IMR-90 (cell line): ENCODE results near the gene NDUFS5. TPM values are rescaled to one million over a fixed set of nuclear protein-coding genes. Genes with fewer than 3 reads are reported as not detected.
A peak's percentile ranks its signal among the peaks of the same experiment; 100 is the strongest.

ENCODE experiments used
- ATAC-seq: fragments of 200-7000 bp; cut with Tn5 transposase; 2 replicates; pipeline ENCODE4 v1.9.1; 2020; ENCODE audit warnings: low read depth, mild to moderate bottlenecking, moderate library complexity
- BruUV-seq: library from RNA; stranded (reverse); fragments of 400-500 nt; replicated peaks from 2 replicates; lab custom pipeline; 2021; lab: Mats Ljungman, UMichigan
- CTCF ChIA-PET: fragments of 300-600 bp; formaldehyde crosslinking; extraction: SDS; loops from one replicate; lab custom pipeline; 2021; ENCODE audit warnings: antibody characterized with exemption; lab: Yijun Ruan, JAX
- POLR2A ChIA-PET: fragments of 300-600 bp; sonication (Branson Sonifier 250); formaldehyde crosslinking; loops from one replicate; lab custom pipeline; 2022; ENCODE audit warnings: antibody characterized with exemption; ENCODE audit not compliant: unreplicated experiment; lab: Charles Lee
- DNase-seq: peaks from one replicate; pipeline ENCODE4 v3.0.0; 2013
- H2AFZ ChIP-seq: replicated peaks from 2 replicates; pipeline ENCODE3; 2013; ENCODE audit warnings: low read length, mild to moderate bottlenecking; ENCODE audit not compliant: poor library complexity
- H2AK5ac ChIP-seq: 2 replicates; pipeline ENCODE4 v1.6.1; 2013; ENCODE audit warnings: low read depth, low read length, inconsistent platforms
- H2AK9ac ChIP-seq: replicated peaks from 2 replicates; pipeline ENCODE3; 2013; ENCODE audit warnings: mild to moderate bottlenecking, low read depth, low read length, moderate library complexity; ENCODE audit not compliant: poor library complexity
- H2BK120ac ChIP-seq: 2 replicates; pipeline ENCODE4 v1.6.1; 2013; ENCODE audit warnings: low read depth, low read length, inconsistent platforms
- H2BK15ac ChIP-seq: 3 replicates; pipeline ENCODE4 v1.6.1; 2013; ENCODE audit warnings: low read depth, low read length, inconsistent platforms
- H2BK20ac ChIP-seq: 2 replicates; pipeline ENCODE4 v1.6.1; 2013; ENCODE audit warnings: low read depth, mild to moderate bottlenecking, inconsistent platforms, low read length, moderate library complexity
- H2BK5ac ChIP-seq: 2 replicates; pipeline ENCODE4 v1.6.1; 2013; ENCODE audit warnings: mild to moderate bottlenecking, low read depth, low read length, inconsistent platforms; ENCODE audit not compliant: poor library complexity, severe bottlenecking
- H3K14ac ChIP-seq: replicated peaks from 2 replicates; pipeline ENCODE4 v1.6.1; 2013; ENCODE audit warnings: low read depth, low read length, inconsistent platforms
- H3K18ac ChIP-seq: 2 replicates; pipeline ENCODE4 v1.6.1; 2013; ENCODE audit warnings: low read depth, low read length, control low read depth
- H3K23ac ChIP-seq: 2 replicates; pipeline ENCODE4 v1.6.1; 2013; ENCODE audit warnings: low read depth, low read length, inconsistent platforms
- H3K27ac ChIP-seq: 2 replicates; pipeline ENCODE4 v1.5.1; 2013; ENCODE audit warnings: mild to moderate bottlenecking, control low read depth, low read length; ENCODE audit not compliant: insufficient read depth
- H3K27me3 ChIP-seq: 2 replicates; pipeline ENCODE4 v1.6.1; 2013; ENCODE audit warnings: low read length; ENCODE audit not compliant: control insufficient read depth, insufficient read depth
- H3K36me3 ChIP-seq: 2 replicates; pipeline ENCODE4 v1.6.1; 2013; ENCODE audit warnings: low read length, mixed read lengths; ENCODE audit not compliant: control insufficient read depth, insufficient read depth
- H3K4ac ChIP-seq: 2 replicates; pipeline ENCODE4 v1.6.1; 2013; ENCODE audit warnings: low read depth, low read length, inconsistent platforms
- H3K4me1 ChIP-seq: 2 replicates; pipeline ENCODE4 v1.6.1; 2013; ENCODE audit warnings: low read length, mixed read lengths; ENCODE audit not compliant: control insufficient read depth, insufficient read depth
- H3K4me2 ChIP-seq: 2 replicates; pipeline ENCODE4 v1.6.1; 2013; ENCODE audit warnings: low read depth, mild to moderate bottlenecking, control low read depth, low read length, moderate library complexity
- H3K4me3 ChIP-seq: 2 replicates; pipeline ENCODE4 v1.5.1; 2013; ENCODE audit warnings: low read depth, mild to moderate bottlenecking, control low read depth, low read length, moderate library complexity; ENCODE audit not compliant: insufficient read depth
- H3K56ac ChIP-seq: 2 replicates; pipeline ENCODE4 v1.6.1; 2013; ENCODE audit warnings: low read length, inconsistent platforms; ENCODE audit not compliant: insufficient read depth; ENCODE audit errors: extremely low read depth
- H3K79me1 ChIP-seq, 2 experiments: 2 replicates each; pipeline ENCODE4 v1.6.1; 2013; ENCODE audit warnings: low read length in 2 of 2, inconsistent platforms in 1 of 2, low read depth in 1 of 2
- H3K9ac ChIP-seq: 2 replicates; pipeline ENCODE4 v1.6.1; 2013; ENCODE audit warnings: low read depth, low read length, control low read depth
- H3K9me1 ChIP-seq: 2 replicates; pipeline ENCODE4 v1.6.1; 2013; ENCODE audit warnings: low read length, inconsistent platforms; ENCODE audit not compliant: insufficient read depth
- H3K9me3 ChIP-seq: 2 replicates; pipeline ENCODE4 v1.6.1; 2013; ENCODE audit warnings: low read length; ENCODE audit not compliant: control insufficient read depth, insufficient read depth
- H4K20me1 ChIP-seq: 2 replicates; pipeline ENCODE4 v1.6.1; 2013; ENCODE audit warnings: low read length, inconsistent platforms; ENCODE audit not compliant: insufficient read depth
- H4K5ac ChIP-seq: 2 replicates; pipeline ENCODE4 v1.6.1; 2013; ENCODE audit warnings: mild to moderate bottlenecking, low read depth, low read length, control low read depth
- H4K8ac ChIP-seq, 2 experiments: 2 replicates each; pipeline ENCODE4 v1.6.1; 2013; ENCODE audit warnings: low read depth in 2 of 2, low read length in 2 of 2, control low read depth in 1 of 2, inconsistent platforms in 1 of 2
- H4K91ac ChIP-seq: 2 replicates; pipeline ENCODE4 v1.6.1; 2013; ENCODE audit warnings: low read depth, low read length, inconsistent platforms; ENCODE audit not compliant: insufficient read depth
- BHLHE40 ChIP-seq: fragments of 150-350 bp; IDR thresholded peaks from 2 replicates; pipeline ENCODE4 v1.6.1; 2016; ENCODE audit warnings: mild to moderate bottlenecking, low read depth, low read length
- CEBPB ChIP-seq: IDR thresholded peaks from 2 replicates; pipeline ENCODE4 v1.6.1; 2012; ENCODE audit warnings: low read depth, low read length, improper control_type of control experiment
- MAZ ChIP-seq: IDR thresholded peaks from 2 replicates; pipeline ENCODE4 v1.6.1; 2012; ENCODE audit warnings: low read depth, mild to moderate bottlenecking, low read length, improper control_type of control experiment, moderate library complexity, borderline replicate concordance
- RCOR1 ChIP-seq: IDR thresholded peaks from 2 replicates; pipeline ENCODE4 v1.6.1; 2012; ENCODE audit warnings: mild to moderate bottlenecking, low read length, improper control_type of control experiment; ENCODE audit not compliant: insufficient replicate concordance
- WGBS, 2 experiments: methylation state at CpG; one replicate each; pipeline versions ENCODE4 v1.1.5 to v1.1.7; 2013; ENCODE audit warnings: missing lambda C conversion rate in 2 of 2; ENCODE audit not compliant: insufficient read length in 1 of 2; ENCODE audit errors: extremely low coverage in 2 of 2; 5-methylcytosine and 5-hydroxymethylcytosine counted together
- dilution Hi-C: fragments of 300-500 bp; cut with HindIII; formaldehyde crosslinking; loops from one replicate; pipeline ENCODE4 v1.14.3; 2018; ENCODE audit warnings: low sequenced_read_pairs; ENCODE audit not compliant: unreplicated experiment
- in situ Hi-C: fragments of 300-500 bp; cut with MboI; formaldehyde crosslinking; loops from 3 replicates; pipeline ENCODE4 v1.14.3; 2019; ENCODE audit warnings: low sequenced_read_pairs, inconsistent platforms, mixed read lengths
- intact Hi-C: fragments of 100-400 bp; cut with micrococcal nuclease; formaldehyde crosslinking; loops from 2 replicates; pipeline ENCODE4 v1.10.0; 2022
- polyA plus RNA-seq, 3 experiments: library from polyadenylated mRNA; depleted of rRNA; stranded (reverse); fragments of >200 nt; gene quantifications; 2 replicates each; pipeline ENCODE4 v1.2.3, GENCODE V29; 2012; ENCODE audit warnings: low replicate concordance in 1 of 3
- total RNA-seq: library from RNA; depleted of rRNA; stranded (reverse); fragments of >200 nt; gene quantifications from 2 replicates; pipeline ENCODE4 v1.2.3, GENCODE V29; 2012

NDUFS5 gene
- total and polyA plus RNA-seq, 2 of the 4 experiments (the other 2 are of a cell fraction), result 645 to 1,092 TPM

GRCh38 chr1:38994196-38994595, 32.0 kb upstream of the NDUFS5 start (continued):
- TF ChIP-seq RCOR1 (no peak), MAZ (no peak)

GRCh38 chr1:38997034-38997900, 28.9 kb upstream of the NDUFS5 start:
- Histone ChIP-seq H4K5ac (no peak overlapping the region), H3K79me1 (peaks cover 20 to 58% of the 10 kb centered on the region in 2 experiments), H3K9ac (no peak overlapping the region), H3K9me1 (peaks cover 5% of the 10 kb centered on the region), H2AK9ac (no peak overlapping the region), H3K27ac (peak overlapping the region; percentile 34; the same call in 1 of the 2 replicates), H3K14ac (no peak overlapping the region), H3K4me3 (no peak overlapping the region), H4K20me1 (peaks cover 78% of the 10 kb centered on the region), H2BK5ac (no peak overlapping the region), H3K4me2 (peak overlapping the region; percentile 57; the same call in 1 of the 2 replicates), H3K9me3 (no peaks in the 10 kb centered on the region), H3K4ac (no peak overlapping the region), H2AK5ac (no peak overlapping the region), H2BK15ac (no peak overlapping the region), H4K8ac (no peak overlapping the region), H3K27me3 (no peaks in the 10 kb centered on the region), H3K4me1 (peaks cover 5% of the 10 kb centered on the region), H3K56ac (no peak overlapping the region), H2AFZ (no peak overlapping the region), H4K91ac (no peak overlapping the region), H3K18ac (no peak overlapping the region), H3K36me3 (peaks cover 32% of the 10 kb centered on the region), H2BK120ac (no peak overlapping the region), H3K23ac (no peak overlapping the region), H2BK20ac (no peak overlapping the region)
- ATAC-seq, result peak; percentile 62
- dilution Hi-C loops (no loop called here), intact Hi-C loops (no loop called here), in situ Hi-C loops (no loop called here)
- CTCF ChIA-PET, result interaction anchor here (0.7 to 0.8 kb wide), 2 partner anchors 15 to 33 kb away, joined by 3 to 6 read pairs; no protein-coding TSS in a partner anchor
- WGBS, 2 experiments, result no CpG with 5 or more reads among the region's 4 CpGs
- POLR2A ChIA-PET, result no interaction called here
- BruUV-seq, result no TSS peak
- DNase-seq, result no peak
- no peak for TF ChIP-seq BHLHE40
- peak; percentile 42; the same call in 1 of the 2 replicates for TF ChIP-seq CEBPB
